SK-N-MC (cell line): ENCODE results near the gene PLCD1.

Source experiments
- DNase-seq: peaks from one replicate; pipeline ENCODE4 v3.0.0-alpha.2; 2011; ENCODE audit warnings: low read depth, low spot score
- H3K27ac ChIP-seq: fragments of 200-600 bp; sonication (generic); 2 replicates; pipeline ENCODE4 v1.5.1; 2016; ENCODE audit warnings: mixed run types
- H3K36me3 ChIP-seq: fragments of 200-600 bp; sonication (generic); 2 replicates; pipeline ENCODE4 v1.6.1; 2017; ENCODE audit warnings: antibody characterized with exemption, low read length, mixed read lengths; ENCODE audit not compliant: insufficient read depth
- H3K4me3 ChIP-seq: fragments of 200-600 bp; sonication (generic); 2 replicates; pipeline ENCODE4 v1.5.1; 2016
- H3K9ac ChIP-seq: fragments of 200-600 bp; sonication (generic); 2 replicates; pipeline ENCODE4 v1.8.0; 2017; ENCODE audit warnings: mixed run types, mixed read lengths; ENCODE audit not compliant: insufficient read length
- H3K9me3 ChIP-seq: fragments of 200-600 bp; sonication (generic); 2 replicates; pipeline ENCODE4 v1.6.1; 2017; ENCODE audit warnings: low read depth, mild to moderate bottlenecking, antibody characterized with exemption, low read length, moderate library complexity, mixed read lengths
- EZH2 ChIP-seq: fragments of 200-600 bp; sonication (generic); IDR thresholded peaks from one replicate; pipeline ENCODE4 v1.6.1; 2017; ENCODE audit warnings: antibody characterized with exemption
- FOXP2 ChIP-seq: optimal IDR thresholded peaks from 2 replicates; pipeline ENCODE3; 2011; ENCODE audit warnings: mild to moderate bottlenecking, moderate library complexity; ENCODE audit not compliant: insufficient read depth; ENCODE audit errors: extremely low read length, control extremely low read depth
- POLR2AphosphoS5 ChIP-seq: IDR thresholded peaks from 2 replicates; pipeline ENCODE4 v1.6.1; 2012; ENCODE audit warnings: mild to moderate bottlenecking, low read depth, low read length, borderline replicate concordance

Gene PLCD1

DNA sequence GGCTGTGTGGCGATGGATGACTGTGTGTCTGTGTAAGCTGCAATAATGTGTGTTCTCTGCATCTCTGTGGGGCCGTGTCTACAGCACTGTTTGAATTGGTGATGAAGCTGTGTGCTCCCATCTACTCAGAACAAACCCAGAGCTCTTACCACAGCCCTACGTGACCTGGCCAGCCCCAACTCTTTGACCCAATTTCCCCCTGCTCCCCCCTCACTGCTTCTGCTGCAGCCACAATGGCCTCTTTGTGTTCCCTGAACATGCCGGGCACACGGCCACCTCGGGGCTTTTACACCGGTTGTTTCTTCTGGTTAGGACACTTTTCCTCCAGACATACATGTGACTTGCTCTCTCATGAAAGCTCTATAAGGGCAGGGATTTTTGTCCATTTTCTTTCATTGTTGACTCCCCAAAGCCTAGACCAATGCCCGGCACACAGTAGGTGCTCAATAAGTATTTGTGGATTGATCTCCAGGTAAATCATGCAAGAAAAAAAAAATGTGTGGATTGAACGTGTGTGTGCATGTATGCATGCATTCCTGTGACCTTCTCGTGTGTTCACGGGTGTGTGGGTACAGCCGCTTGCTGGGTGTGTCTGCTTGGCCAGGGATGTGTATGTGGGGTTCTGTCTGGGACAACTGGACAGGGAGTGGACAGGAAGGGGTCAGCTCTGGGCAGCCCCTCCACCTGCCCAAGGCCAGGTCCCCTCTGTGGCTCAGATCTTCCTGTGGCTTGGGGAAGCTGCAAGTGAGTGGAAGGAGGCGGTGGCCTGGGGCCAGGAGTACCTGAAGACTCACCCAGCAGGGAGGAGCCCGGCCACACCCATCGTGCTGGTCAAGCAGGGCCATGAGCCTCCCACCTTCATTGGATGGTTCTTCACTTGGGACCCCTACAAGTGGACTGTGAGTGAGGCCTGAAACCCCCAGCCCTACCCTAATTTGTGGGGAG lies 24.1 kb downstream of the PLCD1 start:
- Histone ChIP-seq H3K4me3 (no peak overlapping the region), H3K27ac (no peak overlapping the region), H3K36me3 (no peaks in the 10 kb centered on the region), H3K9me3 (no peaks in the 10 kb centered on the region), H3K9ac (no peak overlapping the region)
- no peak for DNase-seq
- TF ChIP-seq FOXP2 (no peak), EZH2 (no peak), POLR2AphosphoS5 (no peak)

DNA sequence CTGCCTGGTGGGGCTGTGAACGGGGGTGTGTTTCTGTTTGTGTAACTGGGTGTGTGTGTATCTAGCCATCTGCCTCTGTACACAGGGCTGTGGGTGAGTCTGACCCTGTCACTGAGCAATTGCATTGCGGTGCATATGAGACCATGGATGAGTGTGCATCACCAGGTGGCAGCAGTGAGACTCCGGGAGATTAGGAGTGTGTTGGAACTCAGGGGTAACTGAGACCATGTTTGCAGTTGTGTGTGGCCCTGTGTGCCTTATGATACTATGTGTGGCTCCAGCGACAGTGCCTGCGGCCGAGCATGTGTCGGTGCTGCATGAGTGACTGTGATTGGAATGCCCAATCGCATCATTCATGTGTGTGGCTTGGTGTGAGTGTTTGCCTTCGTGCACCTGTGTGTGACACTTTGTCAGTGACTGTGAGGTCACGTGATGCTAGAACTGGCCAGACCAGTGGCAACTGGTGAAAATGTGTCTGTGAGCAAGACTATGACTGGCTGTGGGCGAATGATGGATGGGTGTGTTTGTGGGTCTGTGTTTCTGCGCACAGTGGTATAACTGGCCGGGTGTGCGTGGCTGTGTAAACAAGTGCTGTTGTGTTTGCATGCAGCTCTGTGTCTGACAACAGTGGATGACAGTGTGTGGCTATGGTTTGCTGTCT lies 24.9 kb downstream of the PLCD1 start:
- Histone ChIP-seq H3K36me3 (no peaks in the 10 kb centered on the region), H3K4me3 (no peak overlapping the region), H3K27ac (no peak overlapping the region), H3K9me3 (no peaks in the 10 kb centered on the region), H3K9ac (no peak overlapping the region)
- TF ChIP-seq POLR2AphosphoS5 (no peak), FOXP2 (no peak), EZH2 (no peak)
- no peak for DNase-seq

DNA sequence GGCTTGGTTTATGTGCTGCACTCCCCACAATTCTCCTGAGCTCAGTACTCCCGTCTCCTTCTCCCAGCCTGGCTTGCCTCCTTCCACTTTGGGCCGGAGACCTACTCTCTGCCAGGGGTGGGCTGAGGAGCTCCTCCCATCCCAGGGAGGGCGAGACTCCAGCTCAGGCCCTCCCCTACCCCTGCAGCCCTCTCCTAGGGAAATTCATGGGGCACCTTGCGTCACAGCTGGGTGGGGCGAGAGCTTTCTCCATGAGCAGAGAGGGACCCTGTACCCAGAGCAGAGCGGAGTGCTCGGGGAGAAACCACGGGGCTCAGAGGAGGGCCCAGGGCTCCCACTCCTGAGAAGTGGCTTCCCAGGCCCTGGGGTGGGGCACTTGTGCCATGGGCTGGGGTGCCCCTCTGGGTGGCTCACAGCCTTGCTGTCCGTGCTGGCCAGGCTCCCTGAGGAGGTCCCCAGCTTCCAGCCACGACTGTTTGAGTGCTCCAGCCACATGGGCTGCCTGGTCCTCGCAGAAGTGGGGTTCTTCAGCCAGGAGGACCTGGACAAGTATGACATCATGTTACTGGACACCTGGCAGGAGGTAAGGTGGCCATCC lies 25.5 kb downstream of the PLCD1 start:
- TF ChIP-seq FOXP2 (no peak), EZH2 (no peak), POLR2AphosphoS5 (no peak)
- no peaks in the 10 kb centered on the region for H3K9me3 ChIP-seq
- H3K4me3 ChIP-seq, result no peak overlapping the region
- H3K9ac ChIP-seq, result no peak overlapping the region
- no peak overlapping the region for H3K27ac ChIP-seq
- no peak for DNase-seq
- H3K36me3 ChIP-seq, result no peaks in the 10 kb centered on the region

DNA sequence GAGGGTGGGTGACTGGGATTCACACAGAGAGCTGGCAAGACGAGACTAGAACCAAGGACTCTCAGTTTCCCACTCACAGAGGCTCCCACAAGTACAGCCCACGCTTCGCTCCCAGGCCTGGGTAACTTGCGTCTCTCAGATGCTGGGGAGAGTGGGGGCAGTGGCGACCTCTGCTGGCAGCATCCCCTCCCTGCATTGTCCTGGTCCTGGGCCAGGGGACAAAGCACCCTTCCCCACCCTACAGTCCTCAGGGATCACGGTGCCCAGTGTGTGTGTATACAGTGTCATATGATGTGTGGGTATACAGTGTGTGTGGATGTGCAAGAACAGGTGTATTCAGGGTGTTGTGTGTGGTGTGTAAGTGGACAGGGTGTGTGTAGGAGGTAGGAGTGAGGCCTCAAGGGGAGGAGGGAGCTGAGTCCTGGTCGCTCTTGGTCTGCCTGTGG lies 26.0 kb downstream of the PLCD1 start:
- Histone ChIP-seq H3K36me3 (no peaks in the 10 kb centered on the region), H3K27ac (no peak overlapping the region), H3K4me3 (no peak overlapping the region), H3K9me3 (no peaks in the 10 kb centered on the region), H3K9ac (no peak overlapping the region)
- TF ChIP-seq FOXP2 (no peak), POLR2AphosphoS5 (no peak), EZH2 (no peak)
- no peak for DNase-seq

DNA sequence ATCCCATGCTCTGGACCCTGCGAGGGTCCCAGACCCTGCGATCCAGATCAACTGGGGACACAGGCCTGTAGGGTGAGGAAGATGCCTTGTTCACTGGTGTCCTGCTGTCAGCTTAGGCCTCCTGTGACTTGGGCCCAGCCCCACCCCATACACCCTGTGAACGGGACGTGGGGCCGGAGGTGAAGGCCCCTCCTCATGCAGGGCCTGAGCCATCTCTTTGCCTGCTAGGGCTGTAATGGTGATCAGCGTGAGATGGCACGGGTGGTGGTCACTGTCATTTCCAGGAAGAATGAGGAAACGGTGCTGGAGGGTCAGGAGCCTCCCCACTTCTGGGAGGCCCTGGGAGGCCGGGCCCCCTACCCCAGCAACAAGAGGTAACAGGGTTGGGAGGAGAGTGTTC lies 26.5 kb downstream of the PLCD1 start:
- Histone ChIP-seq H3K9me3 (no peaks in the 10 kb centered on the region), H3K4me3 (no peak overlapping the region), H3K36me3 (no peaks in the 10 kb centered on the region), H3K27ac (no peak overlapping the region), H3K9ac (no peak overlapping the region)
- TF ChIP-seq EZH2, result no peak
- no peak for TF ChIP-seq FOXP2
- no peak for TF ChIP-seq POLR2AphosphoS5
- no peak for DNase-seq

DNA sequence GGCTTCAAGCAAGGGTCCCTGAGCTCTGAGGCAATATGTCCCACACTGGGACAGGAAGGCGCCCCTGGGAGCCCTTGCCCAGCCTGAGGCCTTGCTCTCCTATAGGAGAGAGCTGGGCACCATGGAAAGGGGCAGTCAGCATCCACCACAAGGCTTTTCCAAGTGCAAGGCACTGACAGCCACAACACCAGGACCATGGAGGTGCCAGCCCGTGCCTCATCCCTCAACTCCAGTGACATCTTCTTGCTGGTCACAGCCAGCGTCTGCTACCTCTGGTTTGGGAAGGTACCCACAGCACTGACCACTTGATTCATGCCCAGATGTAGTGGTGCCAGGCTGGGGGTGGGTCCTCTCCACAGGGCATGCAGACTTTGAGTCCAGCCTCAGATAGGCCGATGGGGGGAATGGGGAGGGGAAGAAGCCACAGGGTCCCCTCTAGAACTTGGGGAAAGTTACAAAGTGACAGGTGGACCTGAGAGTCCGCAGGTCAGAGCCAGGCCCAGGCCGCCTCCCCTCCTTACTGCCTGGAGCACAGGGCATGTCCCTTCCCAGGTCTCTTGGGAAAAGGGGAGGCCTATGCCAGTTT lies 27.1 kb downstream of the PLCD1 start:
- Histone ChIP-seq H3K4me3 (no peak overlapping the region), H3K9ac (no peak overlapping the region), H3K36me3 (no peaks in the 10 kb centered on the region), H3K27ac (no peak overlapping the region), H3K9me3 (no peaks in the 10 kb centered on the region)
- no peak for DNase-seq
- TF ChIP-seq POLR2AphosphoS5, result no peak
- no peak for TF ChIP-seq FOXP2

DNA sequence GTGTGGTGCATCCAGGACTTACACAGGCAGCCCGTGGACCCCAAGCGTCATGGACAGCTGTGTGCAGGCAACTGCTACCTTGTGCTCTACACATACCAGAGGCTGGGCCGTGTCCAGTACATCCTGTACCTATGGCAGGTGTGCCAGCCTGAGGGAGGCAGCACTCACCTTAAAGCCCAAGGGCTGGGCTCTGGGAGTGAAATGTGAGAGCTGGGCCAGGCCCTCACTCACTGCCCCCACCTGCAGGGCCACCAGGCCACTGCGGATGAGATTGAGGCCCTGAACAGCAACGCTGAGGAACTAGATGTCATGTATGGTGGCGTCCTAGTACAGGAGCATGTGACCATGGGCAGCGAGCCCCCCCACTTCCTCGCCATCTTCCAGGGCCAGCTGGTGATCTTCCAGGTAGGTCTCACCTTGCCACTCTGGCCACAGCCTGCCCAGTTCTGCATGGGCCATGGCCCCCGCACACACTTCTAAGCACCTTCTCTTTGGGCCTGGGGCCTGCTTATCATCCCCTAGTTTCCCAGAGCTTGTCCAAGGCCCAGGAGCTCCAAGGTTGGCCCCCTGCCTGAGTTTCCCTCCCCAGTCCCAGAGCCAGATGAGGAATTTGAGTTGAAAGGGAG lies 27.9 kb downstream of the PLCD1 start:
- Histone ChIP-seq H3K9ac (no peak overlapping the region), H3K4me3 (no peak overlapping the region), H3K27ac (no peak overlapping the region), H3K9me3 (no peaks in the 10 kb centered on the region), H3K36me3 (no peaks in the 10 kb centered on the region)
- TF ChIP-seq FOXP2, result no peak
- TF ChIP-seq POLR2AphosphoS5, result no peak
- no peak for TF ChIP-seq EZH2
- no peak for DNase-seq

DNA sequence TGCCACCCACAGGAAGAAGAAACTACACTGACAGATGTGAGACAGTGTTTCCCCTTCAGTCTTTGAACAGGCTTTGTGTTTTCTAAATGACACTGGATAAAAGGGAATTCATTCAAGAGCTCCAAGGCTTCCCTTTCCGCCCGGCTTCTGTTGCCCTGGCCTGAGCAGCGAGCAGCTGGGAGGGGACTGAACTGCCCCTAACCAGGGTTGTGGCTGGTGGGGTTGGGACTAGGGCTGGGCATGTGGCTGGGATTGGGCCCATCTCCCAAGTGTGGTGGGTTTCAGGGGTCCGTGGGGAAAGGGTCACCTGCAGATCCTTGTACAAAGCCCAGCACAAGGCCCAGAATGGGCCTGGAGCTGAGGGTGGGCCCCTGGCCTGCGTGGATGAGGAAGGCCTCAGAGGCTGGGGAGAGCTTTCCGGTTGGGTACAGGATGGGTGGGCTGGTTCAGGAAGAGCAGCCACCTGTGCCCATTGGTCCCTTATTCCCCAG lies 28.4 kb downstream of the PLCD1 start:
- DNase-seq, result no peak
- no peak for TF ChIP-seq FOXP2
- no peak for TF ChIP-seq POLR2AphosphoS5
- TF ChIP-seq EZH2, result no peak
- Histone ChIP-seq H3K4me3 (no peak overlapping the region), H3K9ac (no peak overlapping the region), H3K9me3 (no peaks in the 10 kb centered on the region), H3K27ac (no peak overlapping the region), H3K36me3 (no peaks in the 10 kb centered on the region)
